B cell (primary cell): Measurements from ENCODE around the gene PHLDB1. TPM values are rescaled to one million over a fixed set of nuclear protein-coding genes. Genes with fewer than 3 reads are reported as not detected.
A peak's percentile ranks its signal among the peaks of the same experiment; 100 is the strongest.

Source experiments
- ATAC-seq: fragments of 200-7000 bp; cut with Tn5 transposase; one replicate; pipeline ENCODE4 v1.10.0; 2021; ENCODE audit warnings: low read depth, mild to moderate bottlenecking, moderate number of reproducible peaks, moderate library complexity
- CTCF ChIA-PET: fragments of 350-600 bp; sonication (Branson Sonifier 250); formaldehyde crosslinking; loops from one replicate; lab custom pipeline; 2021; ENCODE audit warnings: antibody characterized with exemption, inconsistent platforms; lab: Charles Lee
- POLR2A ChIA-PET: fragments of 350-600 bp; sonication (Branson Sonifier 250); formaldehyde crosslinking; loops from one replicate; lab custom pipeline; 2021; ENCODE audit warnings: antibody characterized with exemption; lab: Charles Lee
- DNase-seq: peaks from one replicate; pipeline ENCODE4 v3.0.0; 2013
- H2AFZ ChIP-seq: 2 replicates; pipeline ENCODE4 v1.6.1; 2012; ENCODE audit warnings: mild to moderate bottlenecking, low read depth, low read length; ENCODE audit not compliant: insufficient read depth, poor library complexity, severe bottlenecking
- H3K27ac ChIP-seq, 2 donors: 1 replicate in 1 of 2; 2 replicates in 1 of 2; pipeline ENCODE4 v1.5.1; 2012 to 2013; ENCODE audit warnings: low read length in 2 of 2, mild to moderate bottlenecking in 2 of 2, moderate library complexity in 1 of 2
- H3K27me3 ChIP-seq, 4 experiments: fragments of 200-600 bp in 1 of 4; sonication (generic) in 1 of 4; replicated peaks in 1 of 4; 1 replicate in 2 of 4; 2 replicates in 2 of 4; pipeline versions ENCODE4 v1.6.1 to v1.7.0; 2013 to 2016; ENCODE audit warnings: low read length in 3 of 4, mild to moderate bottlenecking in 2 of 4, mixed read lengths in 1 of 4, moderate library complexity in 1 of 4; ENCODE audit not compliant: insufficient read depth in 4 of 4, control insufficient read depth in 3 of 4; ENCODE audit errors: control extremely low read depth in 1 of 4
- H3K36me3 ChIP-seq, 2 experiments: replicated peaks in 1 of 2; 1 replicate in 1 of 2; 2 replicates in 1 of 2; pipeline versions ENCODE4 v1.6.1 to v1.7.1; 2013; ENCODE audit warnings: low read length in 1 of 2; ENCODE audit not compliant: insufficient read depth in 2 of 2, control insufficient read depth in 1 of 2; ENCODE audit errors: control extremely low read depth in 1 of 2, extremely low read depth in 1 of 2
- H3K4me1 ChIP-seq, 2 donors: fragments of 200-600 bp in 1 of 2; sonication (generic) in 1 of 2; 1 replicate in 1 of 2; 2 replicates in 1 of 2; pipeline versions ENCODE4 v1.5.1 to v1.6.1; 2013 to 2017; ENCODE audit warnings: low read length in 2 of 2; ENCODE audit not compliant: control insufficient read depth in 2 of 2, insufficient read depth in 2 of 2
- H3K4me2 ChIP-seq: replicated peaks from 2 replicates; pipeline ENCODE3; 2012; ENCODE audit warnings: mild to moderate bottlenecking, low read depth, low read length; ENCODE audit not compliant: poor library complexity, severe bottlenecking
- H3K4me3 ChIP-seq, 5 experiments: fragments of 200-600 bp in 1 of 5; sonication (generic) in 1 of 5; 1 replicate in 3 of 5; 2 replicates in 2 of 5; pipeline versions ENCODE4 v1.5.1 to v1.7.0; 2011 to 2016; ENCODE audit warnings: low read length in 4 of 5, mild to moderate bottlenecking in 4 of 5, low read depth in 2 of 5, control low read depth in 1 of 5, moderate library complexity in 1 of 5; ENCODE audit not compliant: insufficient read depth in 1 of 5; ENCODE audit errors: control extremely low read depth in 1 of 5, extremely low read depth in 1 of 5
- H3K79me2 ChIP-seq: fragments of 200-600 bp; sonication (generic); one replicate; pipeline ENCODE4 v1.6.0; 2016; ENCODE audit warnings: low read length; ENCODE audit not compliant: control insufficient read depth, insufficient read depth
- H3K9ac ChIP-seq: fragments of 200-600 bp; sonication (generic); 2 replicates; pipeline ENCODE4 v1.6.1; 2017; ENCODE audit warnings: mild to moderate bottlenecking, low read length, moderate library complexity
- H3K9me3 ChIP-seq, 3 donors: one replicate each; pipeline versions ENCODE4 v1.6.1 to v1.7.1; 2013; ENCODE audit warnings: low read length in 2 of 3; ENCODE audit not compliant: control insufficient read depth in 2 of 3, insufficient read depth in 1 of 3; ENCODE audit errors: control extremely low read depth in 1 of 3
- H4K20me1 ChIP-seq: 2 replicates; pipeline ENCODE4 v1.6.0; 2012; ENCODE audit warnings: mild to moderate bottlenecking, low read length; ENCODE audit not compliant: insufficient read depth, control insufficient read depth, poor library complexity, severe bottlenecking
- H3K27ac Mint-ChIP-seq: one replicate; pipeline ENCODE4 v1.8.0; 2021; ENCODE audit warnings: mixed read lengths
- H3K27me3 Mint-ChIP-seq: one replicate; pipeline ENCODE4 v1.8.0; 2021; ENCODE audit warnings: mixed read lengths
- H3K4me1 Mint-ChIP-seq: one replicate; pipeline ENCODE4 v1.8.0; 2021; ENCODE audit warnings: mixed read lengths
- H3K4me3 Mint-ChIP-seq: one replicate; pipeline ENCODE4 v1.8.0; 2021; ENCODE audit warnings: mixed read lengths
- H3K9me3 Mint-ChIP-seq: one replicate; pipeline ENCODE4 v1.8.0; 2022; ENCODE audit warnings: mixed read lengths; ENCODE audit not compliant: insufficient read depth
- CTCF ChIP-seq: fragments of 200-600 bp; IDR thresholded peaks from one replicate; pipeline ENCODE4 v1.8.0; 2022; ENCODE audit warnings: antibody characterized with exemption, mild to moderate bottlenecking
- EZH2 ChIP-seq: IDR thresholded peaks from 2 replicates; pipeline ENCODE4 v1.6.1; 2012; ENCODE audit warnings: borderline replicate concordance, low read depth, mild to moderate bottlenecking, moderate library complexity, low read length; ENCODE audit not compliant: insufficient read depth, poor library complexity, severe bottlenecking
- WGBS: methylation state at CpG from one replicate; pipeline ENCODE4 v1.1.5; 2013; ENCODE audit warnings: missing lambda C conversion rate; ENCODE audit not compliant: insufficient coverage; 5-methylcytosine and 5-hydroxymethylcytosine counted together
- intact Hi-C: fragments of 100-400 bp; cut with micrococcal nuclease; formaldehyde crosslinking; loops from one replicate; pipeline ENCODE4 v1.10.0; 2022
- polyA plus RNA-seq: library from polyadenylated mRNA; depleted of rRNA; stranded (reverse); fragments of >200 nt; gene quantifications from 2 replicates; pipeline ENCODE4 v1.2.3, GENCODE V29; 2012
- total RNA-seq, 2 donors: library from RNA; stranded (reverse); fragments of 120-200 nt in 1 of 2; gene quantifications; 1 replicate in 1 of 2; 2 replicates in 1 of 2; pipeline versions ENCODE4 v1.2.3 to v1.2.4, GENCODE V29; 2013 to 2022

PHLDB1 gene
- total and polyA plus RNA-seq, 2 donors (not counting 1 experiment from before 2014, with no cell fraction given), result 0.46 to 2.4 TPM

- Histone ChIP-seq H3K4me1 (peaks cover 10 to 27% of the 10 kb centered on the region in 2 donors), H3K79me2 (no peaks in the 10 kb centered on the region), H2AFZ (peak overlapping the region; percentile 77), H3K27ac (peak overlapping the region in 1 of 2 donors; percentile 51), H4K20me1 (no peaks in the 10 kb centered on the region), H3K4me3 (peak overlapping the region in 4 of 5 experiments; percentile 36 to 67 (median 52)), H3K9me3 (peaks cover 0 to 3% (median 0%) of the 10 kb centered on the region in 3 donors), H3K27me3 (peaks cover 0 to 4% (median 0%) of the 10 kb centered on the region in 4 experiments), H3K4me2 (peak overlapping the region; percentile 100), H3K36me3 (no peaks in the 10 kb centered on the region), H3K9ac (peak overlapping the region; percentile 70)
- 8% methylated on average over 27 of the region's 30 CpGs for whole genome bisulfite sequencing
- Mint-ChIP-seq H3K9me3 (no peaks in the 10 kb centered on the region), H3K4me1 (peaks cover 20% of the 10 kb centered on the region), H3K27ac (peak overlapping the region; percentile 68), H3K4me3 (peak overlapping the region; percentile 85), H3K27me3 (peaks cover 10% of the 10 kb centered on the region)
- ChIA-PET CTCF (interaction anchor here (0.5 to 5.7 kb wide), 36 partner anchors 9 to 593 kb away, joined by 3 to 57 read pairs (median 4); partner anchors contain the start of genes BCL9L, CXCR5, DDX6 and SLC37A4), POLR2A (no interaction called here)
- DNase-seq (peak; percentile 88), ATAC-seq (peak; percentile 94)
- TF ChIP-seq EZH2 (no peak), CTCF (peak; percentile 96)
- intact Hi-C loops, result loop anchor here (1.0 to 5.0 kb wide), 4 partner anchors 101 to 507 kb away; partner anchors contain the start of gene DDX6
Observed at GRCh38 chr11:118689852-118690552, 82.6 kb downstream of the PHLDB1 start.
